Measurements from ENCODE around the gene WDR26.

WDR26 gene

DNA sequence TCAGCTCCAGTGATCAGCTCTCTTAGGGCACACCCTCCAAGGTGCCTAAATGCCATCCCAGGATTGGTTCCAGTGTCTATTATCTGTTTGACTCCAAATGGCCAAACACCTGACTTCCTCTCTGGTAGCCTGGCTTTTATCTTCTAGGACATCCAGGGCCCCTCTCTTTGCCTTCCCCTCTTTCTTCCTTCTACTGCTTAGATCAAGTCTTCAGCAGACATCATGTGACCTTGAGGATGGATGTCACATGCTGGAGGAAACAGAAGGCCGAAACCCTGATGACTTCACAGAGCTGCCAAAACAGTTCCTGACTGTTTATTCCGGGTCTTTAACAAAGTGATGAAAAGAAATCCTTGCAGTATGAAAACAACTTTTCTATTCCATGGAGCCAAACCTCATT is 24.4 kb upstream of the WDR26 start:
- no peak for DNase-seq (ENCODE audit: extremely low read depth, low read depth)

DNA sequence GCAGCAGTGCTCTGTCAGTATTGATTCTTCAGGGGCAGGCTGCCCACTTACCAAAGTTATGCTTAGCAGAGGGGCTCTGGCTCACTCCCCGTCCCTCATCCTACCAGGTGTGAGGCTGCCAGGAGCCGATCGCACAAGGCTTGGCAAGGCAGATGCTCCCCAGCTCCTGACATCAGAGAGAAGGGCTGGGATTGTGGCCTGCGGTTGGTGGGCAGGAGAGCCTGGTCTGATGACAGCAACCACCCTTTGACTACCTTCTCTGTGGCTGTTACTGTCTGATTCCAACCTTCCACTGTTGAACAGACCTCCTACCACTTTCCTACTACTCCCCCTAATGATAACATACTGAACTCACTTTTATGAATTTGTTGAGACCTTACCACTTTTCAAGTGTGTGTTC is 23.7 kb upstream of the WDR26 start:
- TF ChIP-seq, protein P1, sequence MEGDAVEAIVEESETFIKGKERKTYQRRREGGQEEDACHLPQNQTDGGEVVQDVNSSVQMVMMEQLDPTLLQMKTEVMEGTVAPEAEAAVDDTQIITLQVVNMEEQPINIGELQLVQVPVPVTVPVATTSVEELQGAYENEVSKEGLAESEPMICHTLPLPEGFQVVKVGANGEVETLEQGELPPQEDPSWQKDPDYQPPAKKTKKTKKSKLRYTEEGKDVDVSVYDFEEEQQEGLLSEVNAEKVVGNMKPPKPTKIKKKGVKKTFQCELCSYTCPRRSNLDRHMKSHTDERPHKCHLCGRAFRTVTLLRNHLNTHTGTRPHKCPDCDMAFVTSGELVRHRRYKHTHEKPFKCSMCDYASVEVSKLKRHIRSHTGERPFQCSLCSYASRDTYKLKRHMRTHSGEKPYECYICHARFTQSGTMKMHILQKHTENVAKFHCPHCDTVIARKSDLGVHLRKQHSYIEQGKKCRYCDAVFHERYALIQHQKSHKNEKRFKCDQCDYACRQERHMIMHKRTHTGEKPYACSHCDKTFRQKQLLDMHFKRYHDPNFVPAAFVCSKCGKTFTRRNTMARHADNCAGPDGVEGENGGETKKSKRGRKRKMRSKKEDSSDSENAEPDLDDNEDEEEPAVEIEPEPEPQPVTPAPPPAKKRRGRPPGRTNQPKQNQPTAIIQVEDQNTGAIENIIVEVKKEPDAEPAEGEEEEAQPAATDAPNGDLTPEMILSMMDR (IDR thresholded peaks at IDR 0.05; ENCODE audit: low read depth, low read length): no peak

More for the DNA sequence above, 24.4 kb upstream of the WDR26 start:
- TF ChIP-seq, protein P1 (IDR thresholded peaks at IDR 0.05; ENCODE audit: low read depth, low read length): no peak

DNA sequence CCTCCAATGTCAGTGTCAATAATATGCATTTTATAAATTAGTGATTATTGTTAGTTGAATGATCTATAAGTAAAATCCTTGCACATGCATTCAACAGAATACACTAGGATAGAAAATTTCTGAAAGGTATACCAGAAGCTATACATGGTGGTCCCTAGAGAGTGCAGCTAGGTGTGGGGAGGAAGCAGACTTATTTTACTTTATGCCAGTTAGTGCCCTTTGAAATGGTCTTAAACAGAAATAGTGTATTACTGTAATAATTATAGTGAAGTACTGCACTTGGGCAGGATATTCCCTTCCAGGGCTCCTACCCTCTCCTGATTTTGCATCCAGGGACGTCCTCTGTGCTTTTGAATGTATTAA is 23.2 kb upstream of the WDR26 start:
- DNase-seq (ENCODE audit: extremely low read depth, low read depth): no peak
- TF ChIP-seq, protein P1 (IDR thresholded peaks at IDR 0.05; ENCODE audit: low read depth, low read length): no peak

More for the DNA sequence above, 23.7 kb upstream of the WDR26 start:
- no peak for DNase-seq (ENCODE audit: extremely low read depth, low read depth)

DNA sequence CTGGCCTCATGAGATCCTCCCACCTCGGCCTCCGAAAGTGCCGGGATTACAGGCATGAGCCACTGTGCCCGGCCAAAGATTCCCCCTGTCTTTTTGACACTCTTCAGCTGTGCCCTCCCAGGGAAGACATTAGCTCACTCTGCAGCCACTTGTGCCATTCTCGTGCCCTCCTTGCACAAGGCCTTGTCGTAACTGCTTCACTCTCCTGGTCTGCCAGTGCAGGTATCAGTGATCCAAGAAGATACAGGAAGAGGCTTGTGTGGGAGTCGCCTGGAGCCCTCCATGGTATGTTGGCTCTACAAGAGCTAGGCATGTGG is 22.0 kb upstream of the WDR26 start:
- no peak for DNase-seq (ENCODE audit: extremely low read depth, low read depth)
- TF ChIP-seq, protein P1 (IDR thresholded peaks at IDR 0.05; ENCODE audit: low read depth, low read length): no peak

DNA sequence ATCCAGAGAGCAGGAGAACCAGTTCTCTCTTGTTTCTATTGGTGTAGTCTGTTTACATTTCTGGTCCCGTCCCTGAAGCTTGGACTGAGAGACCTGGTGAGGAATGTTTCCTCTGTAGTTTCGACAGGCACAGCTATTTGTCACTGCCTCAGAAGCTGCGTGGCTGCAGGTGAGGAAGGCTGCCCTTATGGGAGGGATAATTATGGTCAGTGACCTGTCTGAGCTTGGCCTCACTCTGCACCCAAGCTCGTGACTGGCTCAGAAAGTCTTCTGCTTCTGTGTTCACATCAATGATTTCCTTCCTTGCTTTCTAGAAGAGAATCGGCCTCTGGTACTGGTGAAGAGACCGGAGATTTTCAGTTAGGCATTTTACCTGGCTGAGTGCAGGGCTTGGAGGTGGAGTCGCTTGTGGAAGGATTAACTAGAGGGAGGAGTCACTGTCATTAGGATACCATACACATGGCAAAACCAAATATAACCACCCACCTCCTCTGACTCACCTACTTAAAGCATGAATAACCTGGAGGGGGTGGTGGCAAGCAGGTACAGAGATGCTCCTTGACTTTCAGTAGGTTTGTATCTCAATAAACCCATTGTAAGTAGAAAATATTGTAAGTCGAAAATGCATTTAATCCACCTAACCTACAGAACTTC is 19.9 kb upstream of the WDR26 start:
- DNase-seq (ENCODE audit: extremely low read depth, low read depth): no peak
- TF ChIP-seq, protein P1 (IDR thresholded peaks at IDR 0.05; ENCODE audit: low read depth, low read length): no peak

DNA sequence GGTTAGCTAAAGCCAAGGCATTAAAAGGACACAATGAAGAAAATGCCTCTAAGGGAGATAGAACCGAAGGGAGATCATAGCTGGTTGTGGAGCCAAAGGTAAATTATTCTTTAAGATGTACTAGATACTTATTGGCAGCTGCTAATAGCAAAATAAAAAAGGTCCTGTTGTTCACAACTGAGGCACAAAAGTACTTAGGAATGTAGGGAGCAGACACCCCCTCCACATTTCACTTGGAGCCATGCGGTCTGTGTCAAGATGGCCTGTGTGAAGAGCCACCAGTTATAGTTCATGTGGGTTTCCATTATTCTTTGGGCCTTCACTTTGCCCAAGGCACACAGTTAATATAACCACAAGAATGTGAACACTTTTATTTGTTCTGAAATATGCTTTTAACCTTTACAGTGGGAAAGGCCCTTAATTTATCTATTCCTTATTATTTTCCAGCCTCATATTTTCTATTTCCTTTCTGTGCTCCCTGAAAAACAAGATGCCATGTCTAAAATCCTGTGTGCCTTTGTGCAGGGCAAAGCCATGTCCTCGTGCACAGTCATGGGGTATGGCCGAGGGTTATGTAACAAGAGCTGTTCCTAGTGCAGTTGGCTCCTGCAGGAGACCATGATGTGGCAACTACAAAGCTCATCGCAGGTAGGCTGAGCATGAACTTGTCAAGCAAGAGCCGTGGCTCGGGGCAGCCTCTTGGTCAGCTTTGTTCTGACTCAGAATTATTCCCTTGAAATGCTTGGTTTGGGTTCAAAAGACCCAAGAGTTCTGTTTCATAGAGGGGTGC is 16.2 kb upstream of the WDR26 start:
- TF ChIP-seq, protein P1 (IDR thresholded peaks at IDR 0.05; ENCODE audit: low read depth, low read length): no peak
- no peak for DNase-seq (ENCODE audit: extremely low read depth, low read depth)

DNA sequence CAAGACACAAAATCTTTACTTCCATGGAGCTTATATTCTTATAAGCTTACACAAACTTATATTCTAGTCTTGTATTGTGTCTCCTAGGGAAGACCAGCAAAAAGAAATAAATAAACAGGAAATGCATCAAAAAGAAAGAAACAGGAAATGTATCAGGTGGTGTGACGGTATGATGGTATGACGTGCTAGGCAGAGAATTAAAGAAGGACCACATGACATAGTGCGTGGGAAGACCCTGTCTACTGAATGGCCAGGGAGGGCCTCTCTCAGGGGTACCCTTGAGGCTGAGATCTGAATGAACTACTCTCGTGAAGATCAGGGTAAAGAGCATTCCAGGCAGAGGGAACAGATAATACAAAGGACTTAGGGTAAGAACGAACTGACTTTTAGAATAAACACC is 15.6 kb upstream of the WDR26 start:
- TF ChIP-seq, protein P1 (IDR thresholded peaks at IDR 0.05; ENCODE audit: low read depth, low read length): no peak

More for the DNA sequence above, 15.6 kb upstream of the WDR26 start:
- DNase-seq (ENCODE audit: extremely low read depth, low read depth): no peak

Data from AG09319 (cell line).